HS-27A (cell line): ENCODE measurements around the gene ZFYVE28.

Source experiments
- DNase-seq: peaks from one replicate; pipeline ENCODE4 v3.0.0-alpha.2; 2012; ENCODE audit warnings: low read depth, missing footprints

ZFYVE28 gene

GRCh38 chr4:2368746-2369437 lies 49.6 kb downstream of the ZFYVE28 start:
- DNase-seq: no peak

- DNase-seq: no peak
Observed at GRCh38 chr4:2367626-2368025, 50.8 kb downstream of the ZFYVE28 start.

- no peak for DNase-seq
Observed at GRCh38 chr4:2366252-2367192, 51.9 kb downstream of the ZFYVE28 start.

- DNase-seq: no peak
Observed at GRCh38 chr4:2365913-2366210, 52.6 kb downstream of the ZFYVE28 start.

- no peak for DNase-seq
Observed at GRCh38 chr4:2365054-2365912, 53.2 kb downstream of the ZFYVE28 start.

- no peak for DNase-seq
Observed at GRCh38 chr4:2364654-2365053, 53.8 kb downstream of the ZFYVE28 start.

GRCh38 chr4:2363951-2364653 lies 54.3 kb downstream of the ZFYVE28 start:
- no peak for DNase-seq

GRCh38 chr4:2363056-2363721 lies 55.3 kb downstream of the ZFYVE28 start:
- DNase-seq: no peak

- no peak for DNase-seq
Observed at GRCh38 chr4:2362266-2363055, 56.0 kb downstream of the ZFYVE28 start.

GRCh38 chr4:2361366-2362265 lies 56.8 kb downstream of the ZFYVE28 start:
- no peak for DNase-seq

GRCh38 chr4:2360396-2360730 lies 58.1 kb downstream of the ZFYVE28 start:
- DNase-seq: no peak

GRCh38 chr4:2359591-2360395 lies 58.7 kb downstream of the ZFYVE28 start:
- no peak for DNase-seq

- DNase-seq: no peak
Observed at GRCh38 chr4:2357821-2358745, 60.4 kb downstream of the ZFYVE28 start.

GRCh38 chr4:2356123-2357069 lies 62.0 kb downstream of the ZFYVE28 start:
- DNase-seq: no peak

GRCh38 chr4:2354760-2355159 lies 63.7 kb downstream of the ZFYVE28 start:
- DNase-seq: no peak

GRCh38 chr4:2354118-2354517 lies 64.3 kb downstream of the ZFYVE28 start:
- no peak for DNase-seq
